Breast epithelium (tissue), 4 donors: Measurements from ENCODE around the gene TLCD3A. TPM values are rescaled to one million over a fixed set of nuclear protein-coding genes. Genes with fewer than 3 reads are reported as not detected.
"Not testable (repeated sequence)": the region's sequence is repeated elsewhere in the genome, so short reads cannot be mapped to it uniquely, and the experiment has no call there.

Source experiments
- DNase-seq, 2 donors: peaks; one replicate each; pipeline ENCODE4 v3.0.0-alpha.2; 2019; ENCODE audit warnings: low spot score in 2 of 2
- H3K27ac ChIP-seq, 2 donors: fragments of 200-600 bp; sonication (generic) in 1 of 2; one replicate each; pipeline ENCODE4 v1.5.1; 2016 to 2019; ENCODE audit warnings: mild to moderate bottlenecking in 1 of 2
- H3K27me3 ChIP-seq, 2 donors: fragments of 200-600 bp; sonication (generic) in 1 of 2; one replicate each; pipeline versions ENCODE4 v1.5.1 to v1.6.0; 2017 to 2019; ENCODE audit warnings: control low read depth in 1 of 2, mild to moderate bottlenecking in 1 of 2
- H3K36me3 ChIP-seq: fragments of 200-600 bp; one replicate; pipeline ENCODE4 v1.5.1; 2019
- H3K4me1 ChIP-seq, 2 donors: fragments of 200-600 bp; sonication (generic); one replicate each; pipeline ENCODE4 v1.5.1; 2016 to 2019; ENCODE audit warnings: control low read depth in 1 of 2
- H3K4me3 ChIP-seq, 3 donors: fragments of 200-600 bp; sonication (generic); 1 replicate in 2 of 3; 2 replicates in 1 of 3; pipeline ENCODE4 v1.5.1; 2016 to 2019; ENCODE audit warnings: mild to moderate bottlenecking in 3 of 3, moderate library complexity in 2 of 3
- H3K9me3 ChIP-seq, 2 donors: fragments of 200-600 bp; sonication (generic) in 1 of 2; one replicate each; pipeline ENCODE4 v1.5.1; 2016 to 2019; ENCODE audit warnings: control low read depth in 1 of 2
- CTCF ChIP-seq, 3 donors: fragments of 450-650 bp; IDR thresholded peaks; one replicate each; pipeline ENCODE4 v1.5.1; 2016 to 2017; ENCODE audit warnings: antibody characterized with exemption in 3 of 3, mild to moderate bottlenecking in 3 of 3, moderate library complexity in 3 of 3
- POLR2A ChIP-seq: fragments of 450-650 bp; IDR thresholded peaks from one replicate; pipeline ENCODE4 v1.6.1; 2016; ENCODE audit warnings: antibody characterized with exemption, mild to moderate bottlenecking, moderate library complexity
- POLR2AphosphoS5 ChIP-seq, 3 donors: sonication (generic); formaldehyde crosslinking; IDR thresholded peaks; one replicate each; pipeline ENCODE4 v1.6.1; 2017; ENCODE audit warnings: antibody characterized with exemption in 3 of 3
- intact Hi-C: fragments of 100-400 bp; cut with DNase I; formaldehyde crosslinking; loops from one replicate; pipeline ENCODE4 v1.15.1; 2023; ENCODE audit warnings: low total_unique reads
- total RNA-seq, 3 donors: library from RNA; depleted of rRNA; stranded (reverse); fragments of >200 nt; gene quantifications; one replicate each; pipeline ENCODE4 v1.1.0, GENCODE V29; 2016

TLCD3A gene
- total RNA-seq, 3 donors from 2014 or later = 5.0 to 5.9 (median 5.6) TPM

- H3K36me3 ChIP-seq = peaks cover 8% of the 10 kb centered on the region
- intact Hi-C loops = no loop called here
- H3K27ac ChIP-seq = no peak overlapping the region
- no peaks in the 10 kb centered on the region for H3K9me3 ChIP-seq
- TF ChIP-seq POLR2A = no peak
- no peak for TF ChIP-seq POLR2AphosphoS5 (IDR thresholded peaks at IDR 0.05)
- no peak for TF ChIP-seq CTCF (IDR thresholded peaks at IDR 0.05)
- H3K4me1 ChIP-seq = no peaks in the 10 kb centered on the region
- DNase-seq = no peak
- H3K27me3 ChIP-seq = no peaks in the 10 kb centered on the region
- H3K4me3 ChIP-seq = no peak overlapping the region
These were observed 12.5 kb downstream of the TLCD3A start for GRCh38 chr17:744937-745336.

GRCh38 chr17:745406-745805, 13.0 kb downstream of the TLCD3A start:
- no peak overlapping the region for H3K4me3 ChIP-seq
- intact Hi-C loops = no loop called here
- H3K36me3 ChIP-seq = peaks cover 8% of the 10 kb centered on the region
- no peaks in the 10 kb centered on the region for H3K9me3 ChIP-seq
- H3K27me3 ChIP-seq = no peaks in the 10 kb centered on the region
- no peak for DNase-seq
- H3K27ac ChIP-seq = no peak overlapping the region
- TF ChIP-seq CTCF (IDR thresholded peaks at IDR 0.05) (no peak), POLR2A (no peak), POLR2AphosphoS5 (IDR thresholded peaks at IDR 0.05) (no peak)
- peaks cover 0 to 3% of the 10 kb centered on the region in 2 donors for H3K4me1 ChIP-seq

GRCh38 chr17:746181-746580, 13.8 kb downstream of the TLCD3A start:
- peaks cover 8% of the 10 kb centered on the region for H3K36me3 ChIP-seq
- DNase-seq = no peak
- H3K4me3 ChIP-seq = no peak overlapping the region
- intact Hi-C loops = no loop called here
- H3K9me3 ChIP-seq = no peaks in the 10 kb centered on the region
- no peaks in the 10 kb centered on the region for H3K27me3 ChIP-seq
- H3K27ac ChIP-seq = no peak overlapping the region
- TF ChIP-seq POLR2A (no peak), POLR2AphosphoS5 (IDR thresholded peaks at IDR 0.05) (no peak), CTCF (IDR thresholded peaks at IDR 0.05) (no peak)
- peaks cover 0 to 11% of the 10 kb centered on the region in 2 donors for H3K4me1 ChIP-seq

GRCh38 chr17:746783-747629, 14.6 kb downstream of the TLCD3A start:
- H3K4me1 ChIP-seq = peaks cover 0 to 11% of the 10 kb centered on the region in 2 donors
- no peaks in the 10 kb centered on the region for H3K9me3 ChIP-seq
- TF ChIP-seq CTCF (IDR thresholded peaks at IDR 0.05) = no peak
- TF ChIP-seq POLR2AphosphoS5 (IDR thresholded peaks at IDR 0.05) = no peak
- TF ChIP-seq POLR2A = no peak
- no peak overlapping the region for H3K4me3 ChIP-seq
- H3K36me3 ChIP-seq = peaks cover 8% of the 10 kb centered on the region
- no peak for DNase-seq
- no peak overlapping the region for H3K27ac ChIP-seq
- intact Hi-C loops = no loop called here
- no peaks in the 10 kb centered on the region for H3K27me3 ChIP-seq

- DNase-seq, H3K36me3 ChIP-seq, H3K9me3 ChIP-seq, H3K27ac ChIP-seq, H3K4me3 ChIP-seq, intact Hi-C loops, H3K27me3 ChIP-seq: not testable (repeated sequence)
- peaks cover 0 to 11% of the 10 kb centered on the region in 2 donors for H3K4me1 ChIP-seq
These were observed 16.2 kb downstream of the TLCD3A start for GRCh38 chr17:748604-749003.

- intact Hi-C loops = not testable (repeated sequence)
These were observed 17.0 kb downstream of the TLCD3A start for GRCh38 chr17:749359-749758.

More at GRCh38 chr17:749359-749758, 17.0 kb downstream of the TLCD3A start:
- not testable (repeated sequence) for H3K36me3 ChIP-seq, H3K27ac ChIP-seq, H3K4me3 ChIP-seq, H3K9me3 ChIP-seq, DNase-seq, H3K27me3 ChIP-seq
- H3K4me1 ChIP-seq = peaks cover 0 to 11% of the 10 kb centered on the region in 2 donors
